ENCODE measurements around the gene WDR36. TPM values are rescaled to one million over a fixed set of nuclear protein-coding genes. Genes with fewer than 3 reads are reported as not detected.

Gene WDR36
- total RNA-seq, 1 donor from 2014 or later: 23.5 TPM

GRCh38 chr5:111129938-111130337 lies 37.8 kb downstream of the WDR36 start:
- no peak overlapping the region for H3K4me3 Mint-ChIP-seq (ENCODE audit: unreplicated experiment)
- H3K9me3 Mint-ChIP-seq (ENCODE audit: unreplicated experiment): no peaks in the 10 kb centered on the region
- H3K27me3 Mint-ChIP-seq (ENCODE audit: unreplicated experiment): no peaks in the 10 kb centered on the region
- no peak overlapping the region for H3K27ac Mint-ChIP-seq (ENCODE audit: unreplicated experiment)
- DNase-seq (ENCODE audit: extremely low spot score, unreplicated experiment): no peak
- H3K4me1 Mint-ChIP-seq (ENCODE audit: unreplicated experiment): no peaks in the 10 kb centered on the region
- no peak for TF ChIP-seq CTCF (IDR thresholded peaks at IDR 0.05)
- H3K36me3 Mint-ChIP-seq (ENCODE audit: unreplicated experiment): peaks cover 20% of the 10 kb centered on the region

GRCh38 chr5:111131356-111131755 lies 39.2 kb downstream of the WDR36 start:
- Mint-ChIP-seq H3K4me3 (ENCODE audit: unreplicated experiment) (no peak overlapping the region), H3K36me3 (ENCODE audit: unreplicated experiment) (peaks cover 15% of the 10 kb centered on the region), H3K9me3 (ENCODE audit: unreplicated experiment) (no peaks in the 10 kb centered on the region), H3K4me1 (ENCODE audit: unreplicated experiment) (no peaks in the 10 kb centered on the region), H3K27me3 (ENCODE audit: unreplicated experiment) (no peaks in the 10 kb centered on the region), H3K27ac (ENCODE audit: unreplicated experiment) (no peak overlapping the region)
- DNase-seq (ENCODE audit: extremely low spot score, unreplicated experiment): no peak
- TF ChIP-seq CTCF (IDR thresholded peaks at IDR 0.05): no peak

DNA sequence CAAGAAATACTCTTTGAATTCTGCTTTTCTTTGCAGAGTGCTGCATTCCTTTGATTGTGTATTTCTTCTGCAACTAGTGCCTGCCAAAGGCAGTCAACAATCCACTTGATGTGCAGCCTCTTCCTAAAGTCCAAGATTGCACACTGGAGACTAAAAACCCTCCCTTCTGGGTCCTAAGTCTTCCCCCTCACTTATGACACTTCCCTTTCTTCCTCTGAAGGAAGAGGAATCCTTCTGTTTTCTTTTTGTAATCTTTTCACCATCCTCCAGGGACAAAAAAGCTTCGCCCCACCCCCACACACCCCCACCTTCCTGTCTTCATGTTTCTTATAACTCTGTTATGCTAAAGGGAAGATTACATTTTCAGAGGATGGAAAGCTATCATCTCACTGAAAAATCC lies 39.9 kb downstream of the WDR36 start:
- TF ChIP-seq CTCF (IDR thresholded peaks at IDR 0.05): no peak
- Mint-ChIP-seq H3K4me3 (ENCODE audit: unreplicated experiment) (no peak overlapping the region), H3K4me1 (ENCODE audit: unreplicated experiment) (no peaks in the 10 kb centered on the region), H3K36me3 (ENCODE audit: unreplicated experiment) (peaks cover 8% of the 10 kb centered on the region), H3K9me3 (ENCODE audit: unreplicated experiment) (no peaks in the 10 kb centered on the region), H3K27me3 (ENCODE audit: unreplicated experiment) (no peaks in the 10 kb centered on the region), H3K27ac (ENCODE audit: unreplicated experiment) (no peak overlapping the region)
- DNase-seq (ENCODE audit: extremely low spot score, unreplicated experiment): no peak

DNA sequence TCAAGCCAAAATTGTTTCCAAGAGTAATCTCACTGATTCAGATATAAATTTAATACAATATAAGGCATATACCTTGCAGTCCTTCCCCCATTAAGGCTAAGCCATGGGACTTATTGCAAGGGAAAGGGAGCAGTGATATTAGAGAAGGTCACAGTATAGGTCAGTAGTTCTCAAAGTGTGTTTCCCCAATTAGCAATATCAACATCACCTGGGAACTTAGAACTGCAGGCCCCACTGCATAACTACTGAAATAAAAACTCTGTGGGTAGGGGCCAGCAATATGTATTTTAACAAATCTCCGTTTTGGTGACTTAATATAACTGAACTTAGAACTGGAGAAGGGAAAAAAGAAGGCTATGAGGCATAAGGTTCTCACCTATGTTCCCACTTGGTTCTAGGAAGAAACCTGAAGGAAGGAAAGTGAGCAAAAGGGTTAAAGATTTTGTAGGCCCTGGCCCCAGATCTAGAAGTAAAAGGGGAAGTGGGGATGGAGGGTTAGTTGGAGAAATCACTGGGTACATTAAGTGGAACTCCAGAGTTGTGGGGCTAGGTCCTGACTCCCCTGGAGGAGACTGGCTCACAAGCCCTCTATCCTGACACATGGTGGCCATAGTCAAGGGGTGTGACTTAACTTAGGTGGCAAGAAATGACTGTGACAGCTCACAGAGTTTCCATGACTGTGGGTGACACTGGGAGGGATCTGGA lies 40.7 kb downstream of the WDR36 start:
- H3K4me3 Mint-ChIP-seq (ENCODE audit: unreplicated experiment): no peak overlapping the region
- no peaks in the 10 kb centered on the region for H3K4me1 Mint-ChIP-seq (ENCODE audit: unreplicated experiment)
- H3K27me3 Mint-ChIP-seq (ENCODE audit: unreplicated experiment): no peaks in the 10 kb centered on the region
- H3K9me3 Mint-ChIP-seq (ENCODE audit: unreplicated experiment): no peaks in the 10 kb centered on the region
- H3K27ac Mint-ChIP-seq (ENCODE audit: unreplicated experiment): no peak overlapping the region
- TF ChIP-seq CTCF (IDR thresholded peaks at IDR 0.05): no peak
- no peak for DNase-seq (ENCODE audit: extremely low spot score, unreplicated experiment)
- peaks cover 2% of the 10 kb centered on the region for H3K36me3 Mint-ChIP-seq (ENCODE audit: unreplicated experiment)

- no peak for TF ChIP-seq CTCF (IDR thresholded peaks at IDR 0.05)
- DNase-seq (ENCODE audit: extremely low spot score, unreplicated experiment): no peak
- H3K4me3 Mint-ChIP-seq (ENCODE audit: unreplicated experiment): no peak overlapping the region
- H3K4me1 Mint-ChIP-seq (ENCODE audit: unreplicated experiment): no peaks in the 10 kb centered on the region
- H3K27me3 Mint-ChIP-seq (ENCODE audit: unreplicated experiment): no peaks in the 10 kb centered on the region
- H3K27ac Mint-ChIP-seq (ENCODE audit: unreplicated experiment): no peak overlapping the region
- no peaks in the 10 kb centered on the region for H3K36me3 Mint-ChIP-seq (ENCODE audit: unreplicated experiment)
- H3K9me3 Mint-ChIP-seq (ENCODE audit: unreplicated experiment): no peaks in the 10 kb centered on the region
Observed at GRCh38 chr5:111133436-111133751, 41.2 kb downstream of the WDR36 start.

Measured in osteocyte (in vitro differentiated cells).